GM12878 (cell line): ENCODE results near the gene PRPSAP2. TPM values are rescaled to one million over a fixed set of nuclear protein-coding genes. Genes with fewer than 3 reads are reported as not detected.

ENCODE experiments used
- ATAC-seq: fragments of 200-7000 bp; cut with Tn5 transposase; 3 replicates; pipeline ENCODE4 v1.9.1; 2020; ENCODE audit warnings: mild to moderate bottlenecking, moderate library complexity
- BruUV-seq: library from RNA; stranded (reverse); fragments of 400-500 nt; replicated peaks from 2 replicates; lab custom pipeline; 2021; lab: Mats Ljungman, UMichigan
- CTCF ChIA-PET: fragments of 300-600 bp; sonication (Branson Sonifier 250); formaldehyde crosslinking; extraction: SDS; loops from one replicate; lab custom pipeline; 2021; ENCODE audit warnings: inconsistent platforms; lab: Yijun Ruan, JAX
- POLR2A ChIA-PET: fragments of 350-600 bp; formaldehyde crosslinking; extraction: SDS; loops from one replicate; lab custom pipeline; 2021; ENCODE audit warnings: inconsistent platforms; lab: Charles Lee
- RAD21 ChIA-PET: fragments of 300-600 bp; sonication (Branson Sonifier 250); formaldehyde crosslinking; loops from one replicate; lab custom pipeline; 2023; ENCODE audit warnings: antibody characterized with exemption; ENCODE audit not compliant: unreplicated experiment; lab: Charles Lee
- SMC1A ChIA-PET: fragments of 300-600 bp; sonication (Branson Sonifier 250); formaldehyde crosslinking; loops from one replicate; lab custom pipeline; 2023; ENCODE audit not compliant: unreplicated experiment, uncharacterized antibody; lab: Charles Lee
- DNase-seq: peaks from one replicate; pipeline ENCODE4 v3.0.0-alpha.2; 2011; ENCODE audit warnings: low read depth, low spot score
- FAIRE-seq: peaks from 3 replicates; lab custom pipeline; 2011; peaks lifted over from hg19 to GRCh38; lab: Jason Lieb, UNC
- H2AFZ ChIP-seq: 2 replicates; pipeline ENCODE4 v1.6.0; 2011; ENCODE audit warnings: low read depth, low read length, control low read depth; ENCODE audit not compliant: control insufficient read depth
- H3K27ac ChIP-seq: 2 replicates; pipeline ENCODE4 v1.5.1; 2011; ENCODE audit warnings: control low read depth; ENCODE audit not compliant: control insufficient read depth, insufficient read depth
- H3K27me3 ChIP-seq, 2 experiments: replicated peaks in 1 of 2; 2 replicates each; pipeline versions ENCODE4 v1.6.0 to v1.6.1; 2011; ENCODE audit warnings: low read length in 1 of 2; ENCODE audit not compliant: control insufficient read depth in 2 of 2, insufficient read depth in 2 of 2
- H3K36me3 ChIP-seq, 2 experiments: 2 replicates each; pipeline ENCODE4 v1.5.1; 2011; ENCODE audit warnings: low read length in 1 of 2; ENCODE audit not compliant: control insufficient read depth in 2 of 2, insufficient read depth in 2 of 2
- H3K4me1 ChIP-seq: 2 replicates; pipeline ENCODE4 v1.6.1; 2011; ENCODE audit warnings: mild to moderate bottlenecking, low read length, moderate library complexity, mixed read lengths; ENCODE audit not compliant: control insufficient read depth, insufficient read depth
- H3K4me2 ChIP-seq: 2 replicates; pipeline ENCODE4 v1.6.0; 2011; ENCODE audit warnings: control low read depth; ENCODE audit not compliant: control insufficient read depth, insufficient read depth
- H3K4me3 ChIP-seq: fragments of 200-600 bp; sonication (generic); 2 replicates; pipeline ENCODE4 v1.5.1; 2016
- H3K79me2 ChIP-seq: 2 replicates; pipeline ENCODE4 v1.6.0; 2011; ENCODE audit warnings: low read length; ENCODE audit not compliant: control insufficient read depth, insufficient read depth
- H3K9ac ChIP-seq: 2 replicates; pipeline ENCODE4 v1.8.0; 2011; ENCODE audit warnings: low read length, control low read depth, mixed read lengths; ENCODE audit not compliant: control insufficient read depth, insufficient read depth
- H3K9me3 ChIP-seq: replicated peaks from 3 replicates; pipeline ENCODE4 v1.5.1; 2011; ENCODE audit warnings: mild to moderate bottlenecking, low read length; ENCODE audit not compliant: control insufficient read depth, insufficient read depth
- H4K20me1 ChIP-seq: 2 replicates; pipeline ENCODE4 v1.6.0; 2011; ENCODE audit not compliant: control insufficient read depth, insufficient read depth
- HDAC2 ChIP-seq: fragments of 200-600 bp; sonication (generic); IDR thresholded peaks from 2 replicates; pipeline ENCODE4 v1.6.1; 2017
- MEF2B ChIP-seq: fragments of 450-650 bp; IDR thresholded peaks from 2 replicates; pipeline ENCODE4 v1.6.1; 2018; ENCODE audit warnings: mild to moderate bottlenecking, moderate library complexity; ENCODE audit not compliant: partially characterized antibody, poor library complexity, severe bottlenecking
- NR2C1 ChIP-seq: fragments of 450-650 bp; IDR thresholded peaks from 2 replicates; pipeline ENCODE4 v1.6.1; 2017; ENCODE audit warnings: antibody characterized with exemption, mild to moderate bottlenecking, moderate library complexity
- STAT3 ChIP-seq: IDR thresholded peaks from 2 replicates; pipeline ENCODE4 v1.6.1; 2011; ENCODE audit warnings: low read depth, low read length, improper control_type of control experiment
- TCF12 ChIP-seq: IDR thresholded peaks from 2 replicates; pipeline ENCODE4 v1.6.1; 2011; ENCODE audit warnings: low read depth, mild to moderate bottlenecking, low read length
- WGBS: methylation state at CpG from one replicate; pipeline ENCODE4 v1.1.6; 2016; ENCODE audit warnings: low lambda C conversion rate; ENCODE audit not compliant: insufficient replicate concordance, insufficient coverage; ENCODE audit errors: missing lambda C conversion rate; 5-methylcytosine and 5-hydroxymethylcytosine counted together
- in situ Hi-C: fragments of 300-500 bp; cut with MboI; formaldehyde crosslinking; loops from 9 replicates; pipeline ENCODE4 v1.14.3; 2018; ENCODE audit warnings: mixed read lengths
- intact Hi-C: fragments of 100-400 bp; cut with micrococcal nuclease; formaldehyde crosslinking; loops from one replicate; pipeline ENCODE4 v1.14.2; 2022; ENCODE audit not compliant: unreplicated experiment
- polyA plus RNA-seq, 11 experiments: library from polyadenylated mRNA; depleted of rRNA in 4 of 11; unstranded in 6 of 11; stranded (reverse) in 5 of 11; fragments of >200 nt; fragmentation: Nextera tagmentation in 4 of 11; fragmentation: Illumina TruSeq in 1 of 11; extraction: Ambion mirVana in 4 of 11; extraction: Trizol in 1 of 11; gene quantifications; 1 replicate in 1 of 11; 2 replicates in 10 of 11; pipeline versions ENCODE4 v1.2.1 to v1.2.3, GENCODE V29; 2011 to 2016; ENCODE audit warnings: inconsistent platforms in 2 of 11, missing spikeins in 2 of 11, low read depth in 1 of 11
- total RNA-seq, 4 experiments: library from RNA; depleted of rRNA in 3 of 4; stranded (reverse); fragments of >200 nt in 3 of 4; fragmentation: Illumina TruSeq in 1 of 4; extraction: Trizol in 1 of 4; gene quantifications; 2 replicates each; pipeline versions ENCODE4 v1.2.1 to v1.2.3, GENCODE V29; 2013 to 2021
- TF ChIP-seq, protein P1 (sequence below): fragments of 150-350 bp; IDR thresholded peaks from 2 replicates; pipeline ENCODE4 v1.6.1; 2016; ENCODE audit warnings: low read depth, low read length
- TF ChIP-seq, protein P2 (sequence below): IDR thresholded peaks from 2 replicates; pipeline ENCODE4 v1.6.1; 2012; ENCODE audit warnings: low read depth, low read length, improper control_type of control experiment
- TF ChIP-seq, protein P3 (sequence below): fragments of 450-650 bp; IDR thresholded peaks from 2 replicates; pipeline ENCODE4 v1.6.1; 2017; ENCODE audit warnings: mild to moderate bottlenecking, low read depth, inconsistent platforms; ENCODE audit not compliant: poor library complexity, severe bottlenecking

Gene PRPSAP2
- total and polyA plus RNA-seq, 10 of the 15 experiments (the other 5 are each of a cell fraction or from before 2014, with no cell fraction given) = 33.2 to 102 (median 83.8) TPM

DNA sequence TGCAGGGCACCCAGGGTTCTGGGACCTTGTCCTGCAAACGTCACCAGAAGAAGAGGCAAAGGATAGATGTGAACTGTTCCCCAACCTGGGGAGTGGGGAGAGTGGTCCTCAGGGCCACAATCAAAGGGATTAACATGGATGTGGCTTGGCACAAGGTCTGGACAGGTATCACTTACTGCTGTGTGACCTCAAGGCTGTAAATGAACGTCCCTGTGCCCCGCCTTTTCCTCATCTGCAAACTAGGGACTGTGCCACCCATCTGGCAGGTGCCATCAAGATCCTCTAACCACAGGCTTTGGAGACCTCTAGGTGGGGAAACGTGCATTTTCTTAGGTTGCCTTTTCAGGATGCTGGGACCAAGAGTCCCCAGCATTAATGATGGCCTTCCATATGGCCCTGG lies 119.1 kb downstream of the PRPSAP2 start:
- intact Hi-C loops (no loop called here), in situ Hi-C loops (no loop called here)
- no peak for DNase-seq
- RAD21 ChIA-PET = no interaction called here
- POLR2A ChIA-PET = no interaction called here
- Histone ChIP-seq H3K4me1 (no peaks in the 10 kb centered on the region), H3K27me3 (no peaks in the 10 kb centered on the region), H3K9ac (no peak overlapping the region), H3K79me2 (no peaks in the 10 kb centered on the region), H2AFZ (no peak overlapping the region), H3K4me3 (no peak overlapping the region), H3K36me3 (peaks cover under 1 to 16% of the 10 kb centered on the region in 2 experiments; a peak in 3 of 4 replicates), H3K9me3 (no peaks in the 10 kb centered on the region), H4K20me1 (no peaks in the 10 kb centered on the region), H3K4me2 (no peak overlapping the region), H3K27ac (no peak overlapping the region)
- 73% methylated on average over 4 of the region's 4 CpGs for WGBS
- SMC1A ChIA-PET = no interaction called here
- no peak for ATAC-seq
- FAIRE-seq = no peak
- CTCF ChIA-PET = no interaction called here
- no TSS peak for BruUV-seq
- no peak for TF ChIP-seq NR2C1
- TF ChIP-seq, protein P1, sequence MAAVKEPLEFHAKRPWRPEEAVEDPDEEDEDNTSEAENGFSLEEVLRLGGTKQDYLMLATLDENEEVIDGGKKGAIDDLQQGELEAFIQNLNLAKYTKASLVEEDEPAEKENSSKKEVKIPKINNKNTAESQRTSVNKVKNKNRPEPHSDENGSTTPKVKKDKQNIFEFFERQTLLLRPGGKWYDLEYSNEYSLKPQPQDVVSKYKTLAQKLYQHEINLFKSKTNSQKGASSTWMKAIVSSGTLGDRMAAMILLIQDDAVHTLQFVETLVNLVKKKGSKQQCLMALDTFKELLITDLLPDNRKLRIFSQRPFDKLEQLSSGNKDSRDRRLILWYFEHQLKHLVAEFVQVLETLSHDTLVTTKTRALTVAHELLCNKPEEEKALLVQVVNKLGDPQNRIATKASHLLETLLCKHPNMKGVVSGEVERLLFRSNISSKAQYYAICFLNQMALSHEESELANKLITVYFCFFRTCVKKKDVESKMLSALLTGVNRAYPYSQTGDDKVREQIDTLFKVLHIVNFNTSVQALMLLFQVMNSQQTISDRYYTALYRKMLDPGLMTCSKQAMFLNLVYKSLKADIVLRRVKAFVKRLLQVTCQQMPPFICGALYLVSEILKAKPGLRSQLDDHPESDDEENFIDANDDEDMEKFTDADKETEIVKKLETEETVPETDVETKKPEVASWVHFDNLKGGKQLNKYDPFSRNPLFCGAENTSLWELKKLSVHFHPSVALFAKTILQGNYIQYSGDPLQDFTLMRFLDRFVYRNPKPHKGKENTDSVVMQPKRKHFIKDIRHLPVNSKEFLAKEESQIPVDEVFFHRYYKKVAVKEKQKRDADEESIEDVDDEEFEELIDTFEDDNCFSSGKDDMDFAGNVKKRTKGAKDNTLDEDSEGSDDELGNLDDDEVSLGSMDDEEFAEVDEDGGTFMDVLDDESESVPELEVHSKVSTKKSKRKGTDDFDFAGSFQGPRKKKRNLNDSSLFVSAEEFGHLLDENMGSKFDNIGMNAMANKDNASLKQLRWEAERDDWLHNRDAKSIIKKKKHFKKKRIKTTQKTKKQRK = no peak
- TF ChIP-seq MEF2B = no peak

DNA sequence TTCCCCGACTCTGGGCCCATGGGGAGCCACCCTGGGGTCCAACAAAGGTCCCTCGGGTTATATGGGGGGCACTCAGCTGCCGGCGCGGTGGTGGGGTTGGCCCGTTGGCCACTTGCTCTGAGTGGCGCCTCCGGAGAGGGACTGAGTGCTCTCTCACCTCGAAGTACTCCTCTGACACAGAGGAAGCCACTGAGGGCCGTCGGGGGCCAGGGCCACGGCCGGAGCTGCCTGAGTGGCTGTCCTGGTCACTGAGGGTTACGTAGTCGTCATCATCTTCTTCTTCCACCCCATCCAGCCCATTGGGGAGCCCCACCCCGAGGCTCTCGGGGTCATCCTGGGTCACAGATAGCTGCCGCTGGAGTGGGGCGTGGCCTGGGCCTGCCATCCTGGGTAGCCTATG lies 119.7 kb downstream of the PRPSAP2 start:
- Histone ChIP-seq H3K79me2 (no peaks in the 10 kb centered on the region), H3K27ac (no peak overlapping the region), H3K9ac (no peak overlapping the region), H3K27me3 (no peaks in the 10 kb centered on the region), H2AFZ (no peak overlapping the region), H3K9me3 (no peaks in the 10 kb centered on the region), H3K36me3 (peaks cover 0 to 16% of the 10 kb centered on the region in 2 experiments; a peak in 2 of 4 replicates), H3K4me2 (no peak overlapping the region), H4K20me1 (no peaks in the 10 kb centered on the region), H3K4me3 (no peak overlapping the region), H3K4me1 (no peaks in the 10 kb centered on the region)
- ChIA-PET CTCF (interaction anchor here (0.8 kb wide), 1 partner anchor 17 kb away, joined by 3 read pairs; no protein-coding TSS in a partner anchor), POLR2A (no interaction called here), SMC1A (no interaction called here), RAD21 (no interaction called here)
- no peak for DNase-seq
- no peak for FAIRE-seq
- no peak for ATAC-seq
- in situ Hi-C loops (no loop called here), intact Hi-C loops (no loop called here)
- WGBS = 86% methylated on average over 19 of the region's 19 CpGs
- BruUV-seq = no TSS peak
- TF ChIP-seq TCF12 (no peak), HDAC2 (no peak), STAT3 (no peak)
- TF ChIP-seq, protein P2, sequence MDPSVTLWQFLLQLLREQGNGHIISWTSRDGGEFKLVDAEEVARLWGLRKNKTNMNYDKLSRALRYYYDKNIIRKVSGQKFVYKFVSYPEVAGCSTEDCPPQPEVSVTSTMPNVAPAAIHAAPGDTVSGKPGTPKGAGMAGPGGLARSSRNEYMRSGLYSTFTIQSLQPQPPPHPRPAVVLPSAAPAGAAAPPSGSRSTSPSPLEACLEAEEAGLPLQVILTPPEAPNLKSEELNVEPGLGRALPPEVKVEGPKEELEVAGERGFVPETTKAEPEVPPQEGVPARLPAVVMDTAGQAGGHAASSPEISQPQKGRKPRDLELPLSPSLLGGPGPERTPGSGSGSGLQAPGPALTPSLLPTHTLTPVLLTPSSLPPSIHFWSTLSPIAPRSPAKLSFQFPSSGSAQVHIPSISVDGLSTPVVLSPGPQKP = no peak
- TF ChIP-seq, protein P3, sequence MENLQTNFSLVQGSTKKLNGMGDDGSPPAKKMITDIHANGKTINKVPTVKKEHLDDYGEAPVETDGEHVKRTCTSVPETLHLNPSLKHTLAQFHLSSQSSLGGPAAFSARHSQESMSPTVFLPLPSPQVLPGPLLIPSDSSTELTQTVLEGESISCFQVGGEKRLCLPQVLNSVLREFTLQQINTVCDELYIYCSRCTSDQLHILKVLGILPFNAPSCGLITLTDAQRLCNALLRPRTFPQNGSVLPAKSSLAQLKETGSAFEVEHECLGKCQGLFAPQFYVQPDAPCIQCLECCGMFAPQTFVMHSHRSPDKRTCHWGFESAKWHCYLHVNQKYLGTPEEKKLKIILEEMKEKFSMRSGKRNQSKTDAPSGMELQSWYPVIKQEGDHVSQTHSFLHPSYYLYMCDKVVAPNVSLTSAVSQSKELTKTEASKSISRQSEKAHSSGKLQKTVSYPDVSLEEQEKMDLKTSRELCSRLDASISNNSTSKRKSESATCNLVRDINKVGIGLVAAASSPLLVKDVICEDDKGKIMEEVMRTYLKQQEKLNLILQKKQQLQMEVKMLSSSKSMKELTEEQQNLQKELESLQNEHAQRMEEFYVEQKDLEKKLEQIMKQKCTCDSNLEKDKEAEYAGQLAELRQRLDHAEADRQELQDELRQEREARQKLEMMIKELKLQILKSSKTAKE = no peak
